Liver (tissue), 9 donors: Measurements from ENCODE around the gene SPSB1. TPM values are rescaled to one million over a fixed set of nuclear protein-coding genes. Genes with fewer than 3 reads are reported as not detected.

Experiments
- DNase-seq: peaks from one replicate; pipeline ENCODE4 v3.0.0-alpha.2; 2017; ENCODE audit warnings: low spot score
- H3K27ac ChIP-seq, 2 donors: one replicate each; pipeline ENCODE4 v1.7.0; 2013; ENCODE audit warnings: inconsistent platforms in 2 of 2, low read length in 2 of 2, control low read depth in 1 of 2, low read depth in 1 of 2, mild to moderate bottlenecking in 1 of 2
- H3K27me3 ChIP-seq, 4 donors: one replicate each; pipeline versions ENCODE4 v1.6.1 to v1.7.0; 2013; ENCODE audit warnings: low read length in 3 of 4, inconsistent platforms in 1 of 4, mild to moderate bottlenecking in 1 of 4, moderate library complexity in 1 of 4; ENCODE audit not compliant: control insufficient read depth in 4 of 4, insufficient read depth in 4 of 4
- H3K36me3 ChIP-seq, 4 donors: one replicate each; pipeline versions ENCODE4 v1.6.1 to v1.7.0; 2013; ENCODE audit warnings: low read length in 3 of 4, mild to moderate bottlenecking in 3 of 4, low read depth in 1 of 4, moderate library complexity in 1 of 4; ENCODE audit not compliant: control insufficient read depth in 4 of 4, insufficient read depth in 3 of 4
- H3K4me1 ChIP-seq, 4 donors: one replicate each; pipeline versions ENCODE4 v1.6.1 to v1.7.0; 2013; ENCODE audit warnings: low read length in 3 of 4, mild to moderate bottlenecking in 3 of 4, moderate library complexity in 1 of 4; ENCODE audit not compliant: control insufficient read depth in 4 of 4, insufficient read depth in 4 of 4
- H3K4me3 ChIP-seq, 3 donors: one replicate each; pipeline versions ENCODE4 v1.6.1 to v1.7.0; 2013; ENCODE audit warnings: low read length in 3 of 3, control low read depth in 1 of 3, low read depth in 1 of 3, mild to moderate bottlenecking in 1 of 3
- H3K9ac ChIP-seq, 2 donors: one replicate each; pipeline ENCODE4 v1.7.0; 2013; ENCODE audit warnings: low read length in 2 of 2, mild to moderate bottlenecking in 2 of 2, moderate library complexity in 2 of 2, control low read depth in 1 of 2, low read depth in 1 of 2
- H3K9me3 ChIP-seq, 4 donors: one replicate each; pipeline versions ENCODE4 v1.6.1 to v1.7.0; 2013; ENCODE audit warnings: low read length in 3 of 4; ENCODE audit not compliant: control insufficient read depth in 4 of 4
- FOXA1 ChIP-seq: IDR thresholded peaks from 2 replicates; pipeline ENCODE4 v1.6.1; 2016; ENCODE audit warnings: antibody characterized with exemption
- FOXA2 ChIP-seq: IDR thresholded peaks from 2 replicates; pipeline ENCODE4 v1.6.1; 2016; ENCODE audit warnings: antibody characterized with exemption
- HNF4G ChIP-seq: IDR thresholded peaks from 2 replicates; pipeline ENCODE4 v1.6.1; 2016; ENCODE audit warnings: antibody characterized with exemption
- JUND ChIP-seq, 2 donors: IDR thresholded peaks; 2 replicates each; pipeline ENCODE4 v1.6.1; 2016; ENCODE audit warnings: antibody characterized with exemption in 2 of 2
- NR2F2 ChIP-seq: IDR thresholded peaks from 2 replicates; pipeline ENCODE4 v1.6.1; 2016; ENCODE audit warnings: antibody characterized with exemption
- RAD21 ChIP-seq, 2 donors: IDR thresholded peaks; 2 replicates each; pipeline ENCODE4 v1.6.1; 2016; ENCODE audit warnings: antibody characterized with exemption in 2 of 2, mild to moderate bottlenecking in 2 of 2
- WGBS: extraction: QIAGEN DNeasy Blood & Tissue Kit; methylation state at CpG from one replicate; pipeline ENCODE4 v1.1.7; 2013; 5-methylcytosine and 5-hydroxymethylcytosine counted together
- polyA plus RNA-seq, 2 donors: library from polyadenylated mRNA; stranded (reverse) in 1 of 2; unstranded in 1 of 2; fragments of 200-250 nt in 1 of 2; fragments of >200 nt in 1 of 2; fragmentation: Nextera tagmentation in 1 of 2; extraction: Ambion mirVana in 1 of 2; gene quantifications; one replicate each; pipeline versions ENCODE4 v1.2.1 to v1.2.3, GENCODE V29; 2013 to 2015
- total RNA-seq, 2 donors: library from RNA; depleted of rRNA; stranded (reverse); fragments of >200 nt; gene quantifications; one replicate each; pipeline ENCODE4 v1.2.3, GENCODE V29; 2014
- TF ChIP-seq, protein P1 (sequence below): IDR thresholded peaks from 2 replicates; pipeline ENCODE4 v1.6.1; 2016; ENCODE audit warnings: antibody characterized with exemption
- TF ChIP-seq, protein P2 (sequence below): IDR thresholded peaks from 2 replicates; pipeline ENCODE4 v1.6.1; 2016; ENCODE audit warnings: antibody characterized with exemption, mild to moderate bottlenecking
- donor health status: healthy.
- donor health status: healthy.
- donor health status: healthy.
- donor health status: healthy.
- donor health status: healthy.

Gene SPSB1
- total and polyA plus RNA-seq, 4 donors, result 4.1 to 22.6 (median 14.8) TPM

DNA sequence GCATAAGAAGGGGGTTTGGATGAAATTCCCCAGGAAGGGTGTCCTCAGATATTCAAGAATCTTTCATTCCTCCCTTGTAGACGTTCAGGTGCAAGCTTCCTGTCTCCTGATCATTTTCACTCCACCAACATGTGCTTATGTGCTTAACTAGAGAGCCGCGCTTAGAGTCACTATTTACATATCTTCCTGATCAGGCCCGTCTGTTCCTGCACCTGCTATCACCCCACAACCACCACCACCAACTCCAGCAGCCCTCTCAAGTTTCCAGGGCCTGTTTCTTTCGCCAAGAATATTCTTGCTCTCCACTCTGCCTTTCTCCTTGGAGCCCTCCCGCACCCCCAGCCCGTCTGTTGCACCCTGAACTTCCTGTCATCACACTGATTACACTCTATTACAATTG is 113.4 kb downstream of the SPSB1 start:
- Histone ChIP-seq H3K27me3 (no peaks in the 10 kb centered on the region), H3K36me3 (no peaks in the 10 kb centered on the region), H3K9me3 (no peaks in the 10 kb centered on the region), H3K4me3 (no peak overlapping the region), H3K9ac (no peak overlapping the region), H3K27ac (no peak overlapping the region), H3K4me1 (no peaks in the 10 kb centered on the region)
- no peak for TF ChIP-seq RAD21 (IDR thresholded peaks at IDR 0.05)
- no peak for TF ChIP-seq JUND (IDR thresholded peaks at IDR 0.05)
- no peak for TF ChIP-seq HNF4G
- no peak for DNase-seq
- WGBS, result 77% methylated on average over 7 of the region's 7 CpGs

DNA sequence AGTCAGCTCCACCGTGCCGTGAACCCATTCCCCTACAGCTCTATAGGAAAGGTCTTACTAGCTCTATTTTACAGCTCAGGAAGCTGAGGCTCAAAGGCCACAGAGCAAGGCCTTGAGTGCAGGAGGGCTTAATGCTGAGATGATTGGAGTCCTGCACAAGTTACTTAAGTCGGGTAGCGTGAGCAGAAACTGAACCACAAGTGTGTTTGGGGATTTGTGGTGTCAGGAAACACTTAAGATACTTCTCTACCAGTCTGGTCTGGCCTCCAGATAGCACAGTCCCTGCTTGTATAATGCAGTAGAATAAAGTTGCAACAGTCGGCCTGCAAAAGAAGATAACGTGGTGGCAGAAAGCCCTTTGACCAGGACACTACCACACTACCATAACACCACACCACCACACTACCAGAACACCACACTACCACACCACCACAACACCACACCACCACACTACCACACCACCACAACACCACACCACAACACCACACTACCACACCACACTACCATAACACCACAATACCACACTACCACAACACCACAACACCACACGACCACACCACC is 118.1 kb downstream of the SPSB1 start:
- Histone ChIP-seq H3K27ac (no peak overlapping the region), H3K4me3 (no peak overlapping the region), H3K27me3 (no peaks in the 10 kb centered on the region), H3K9me3 (no peaks in the 10 kb centered on the region), H3K9ac (no peak overlapping the region), H3K36me3 (no peaks in the 10 kb centered on the region), H3K4me1 (peaks cover 0 to 5% (median 0%) of the 10 kb centered on the region in 4 donors)
- TF ChIP-seq, protein P1, sequence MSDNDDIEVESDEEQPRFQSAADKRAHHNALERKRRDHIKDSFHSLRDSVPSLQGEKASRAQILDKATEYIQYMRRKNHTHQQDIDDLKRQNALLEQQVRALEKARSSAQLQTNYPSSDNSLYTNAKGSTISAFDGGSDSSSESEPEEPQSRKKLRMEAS, result no peak
- DNase-seq, result no peak
- WGBS, result 62% methylated on average over 7 of the region's 7 CpGs

DNA sequence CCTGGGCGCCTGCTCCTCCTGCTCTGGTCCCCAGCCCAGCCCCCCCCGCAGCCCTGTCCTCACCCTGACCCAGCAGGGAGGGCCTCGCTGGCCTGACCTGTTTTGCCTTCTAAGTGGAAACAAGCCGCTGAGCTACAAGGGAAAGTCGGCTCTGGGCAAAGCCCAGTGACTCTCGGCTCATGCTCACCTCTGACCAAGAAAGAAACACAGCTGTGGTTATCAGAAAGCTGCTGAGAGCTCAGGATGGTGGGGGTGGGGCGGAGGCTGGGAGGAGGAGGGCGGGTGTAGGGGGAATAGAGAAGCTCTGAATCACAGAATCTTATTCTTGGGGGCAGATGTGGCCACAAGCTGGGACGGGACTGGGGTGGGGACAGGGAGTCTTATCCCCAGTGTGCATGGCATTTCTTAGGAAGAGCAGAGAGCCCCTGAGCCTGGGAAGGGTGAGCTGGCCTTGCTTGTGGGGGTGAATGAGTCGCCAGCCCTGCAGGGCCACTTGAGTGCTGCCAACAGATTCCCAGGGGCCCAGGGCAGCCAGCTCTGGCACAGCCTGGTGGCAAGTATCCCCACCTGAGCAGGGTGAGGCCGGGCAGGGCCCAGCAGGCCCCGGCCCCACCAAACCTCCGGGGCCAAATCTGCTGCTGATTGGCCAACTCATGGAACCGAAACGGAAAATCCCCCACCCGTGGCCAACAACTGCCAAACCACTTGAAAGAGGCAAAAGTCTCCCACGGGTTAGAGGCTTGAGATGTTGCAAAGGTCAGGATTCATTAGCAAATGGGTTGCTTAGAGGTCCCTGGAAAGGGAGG is 120.6 kb downstream of the SPSB1 start:
- no peak for DNase-seq
- TF ChIP-seq, protein P1, result no peak
- TF ChIP-seq NR2F2, result peak; percentile 50
- H3K9me3 ChIP-seq, result no peaks in the 10 kb centered on the region
- 65% methylated on average over 17 of the region's 17 CpGs for WGBS
- peak overlapping the region; percentile 4 to 41 for H3K27ac ChIP-seq
- H3K36me3 ChIP-seq, result no peaks in the 10 kb centered on the region
- no peak overlapping the region for H3K4me3 ChIP-seq
- no peaks in the 10 kb centered on the region for H3K27me3 ChIP-seq
- peaks cover 0 to 5% (median 0%) of the 10 kb centered on the region in 4 donors for H3K4me1 ChIP-seq
- no peak overlapping the region for H3K9ac ChIP-seq

DNA sequence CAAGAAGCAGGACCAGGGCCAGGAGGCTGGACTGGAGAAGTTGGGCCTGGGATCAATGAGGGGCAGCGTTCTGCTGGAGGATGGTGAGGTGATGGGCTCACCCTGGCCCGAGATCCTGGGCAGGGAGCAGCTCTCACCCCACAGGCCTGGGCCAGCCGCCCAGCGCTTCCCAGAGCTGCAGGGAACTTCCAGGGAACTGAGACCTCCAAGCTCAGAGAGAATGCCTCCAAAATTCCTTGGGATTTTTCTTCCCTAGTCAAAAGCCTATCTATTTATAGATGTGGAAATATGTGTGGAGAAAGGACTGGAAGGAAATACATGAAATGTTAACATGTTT is 121.2 kb downstream of the SPSB1 start:
- Histone ChIP-seq H3K27ac (peak overlapping the region; percentile 4 to 41), H3K4me3 (no peak overlapping the region), H3K9ac (no peak overlapping the region), H3K36me3 (no peaks in the 10 kb centered on the region), H3K9me3 (no peaks in the 10 kb centered on the region), H3K27me3 (no peaks in the 10 kb centered on the region), H3K4me1 (peaks cover 0 to 5% (median 0%) of the 10 kb centered on the region in 4 donors)
- DNase-seq, result no peak
- 82% methylated on average over 4 of the region's 4 CpGs for WGBS
- TF ChIP-seq FOXA1, result no peak
- no peak for TF ChIP-seq FOXA2
- TF ChIP-seq, protein P2, sequence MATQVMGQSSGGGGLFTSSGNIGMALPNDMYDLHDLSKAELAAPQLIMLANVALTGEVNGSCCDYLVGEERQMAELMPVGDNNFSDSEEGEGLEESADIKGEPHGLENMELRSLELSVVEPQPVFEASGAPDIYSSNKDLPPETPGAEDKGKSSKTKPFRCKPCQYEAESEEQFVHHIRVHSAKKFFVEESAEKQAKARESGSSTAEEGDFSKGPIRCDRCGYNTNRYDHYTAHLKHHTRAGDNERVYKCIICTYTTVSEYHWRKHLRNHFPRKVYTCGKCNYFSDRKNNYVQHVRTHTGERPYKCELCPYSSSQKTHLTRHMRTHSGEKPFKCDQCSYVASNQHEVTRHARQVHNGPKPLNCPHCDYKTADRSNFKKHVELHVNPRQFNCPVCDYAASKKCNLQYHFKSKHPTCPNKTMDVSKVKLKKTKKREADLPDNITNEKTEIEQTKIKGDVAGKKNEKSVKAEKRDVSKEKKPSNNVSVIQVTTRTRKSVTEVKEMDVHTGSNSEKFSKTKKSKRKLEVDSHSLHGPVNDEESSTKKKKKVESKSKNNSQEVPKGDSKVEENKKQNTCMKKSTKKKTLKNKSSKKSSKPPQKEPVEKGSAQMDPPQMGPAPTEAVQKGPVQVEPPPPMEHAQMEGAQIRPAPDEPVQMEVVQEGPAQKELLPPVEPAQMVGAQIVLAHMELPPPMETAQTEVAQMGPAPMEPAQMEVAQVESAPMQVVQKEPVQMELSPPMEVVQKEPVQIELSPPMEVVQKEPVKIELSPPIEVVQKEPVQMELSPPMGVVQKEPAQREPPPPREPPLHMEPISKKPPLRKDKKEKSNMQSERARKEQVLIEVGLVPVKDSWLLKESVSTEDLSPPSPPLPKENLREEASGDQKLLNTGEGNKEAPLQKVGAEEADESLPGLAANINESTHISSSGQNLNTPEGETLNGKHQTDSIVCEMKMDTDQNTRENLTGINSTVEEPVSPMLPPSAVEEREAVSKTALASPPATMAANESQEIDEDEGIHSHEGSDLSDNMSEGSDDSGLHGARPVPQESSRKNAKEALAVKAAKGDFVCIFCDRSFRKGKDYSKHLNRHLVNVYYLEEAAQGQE, result peak; percentile 88
